PC-3 (cell line): ENCODE results near the gene CHMP6. TPM values are rescaled to one million over a fixed set of nuclear protein-coding genes. Genes with fewer than 3 reads are reported as not detected.

Source experiments
- ATAC-seq: fragments of 200-7000 bp; cut with Tn5 transposase; 2 replicates; pipeline ENCODE4 v1.9.1; 2020; ENCODE audit warnings: mild to moderate bottlenecking, moderate library complexity
- BruUV-seq: library from RNA; stranded (reverse); fragments of 400-500 nt; replicated peaks from 2 replicates; lab custom pipeline; 2021; lab: Mats Ljungman, UMichigan
- CTCF ChIA-PET: fragments of 300-600 bp; sonication (Branson Sonifier 250); formaldehyde crosslinking; loops from one replicate; lab custom pipeline; 2022; ENCODE audit warnings: antibody characterized with exemption; lab: Charles Lee
- POLR2A ChIA-PET: fragments of 300-600 bp; sonication (Branson Sonifier 250); formaldehyde crosslinking; loops from one replicate; lab custom pipeline; 2022; ENCODE audit warnings: antibody characterized with exemption; ENCODE audit not compliant: unreplicated experiment; lab: Charles Lee
- DNase-seq: peaks from one replicate; pipeline ENCODE4 v3.0.0-alpha.2; 2015
- H2AFZ ChIP-seq: fragments of 300-600 bp; sonication (generic); 2 replicates; pipeline ENCODE4 v1.6.0; 2016; ENCODE audit warnings: antibody characterized with exemption, low read length
- H3F3A ChIP-seq: fragments of 300-600 bp; sonication (generic); one replicate; pipeline ENCODE4 v1.6.0; 2017; ENCODE audit warnings: antibody characterized with exemption, low read length, control low read depth, mild to moderate bottlenecking; ENCODE audit not compliant: unreplicated experiment
- H3K27ac ChIP-seq: fragments of 300-600 bp; sonication (generic); 2 replicates; pipeline ENCODE4 v1.5.1; 2016; ENCODE audit warnings: mild to moderate bottlenecking, low read length
- H3K27me3 ChIP-seq: fragments of 300-600 bp; sonication (generic); 2 replicates; pipeline ENCODE4 v1.6.1; 2016; ENCODE audit warnings: low read length, mixed read lengths
- H3K36me3 ChIP-seq: fragments of 300-600 bp; sonication (generic); 2 replicates; pipeline ENCODE4 v1.6.1; 2016; ENCODE audit warnings: low read depth, mixed run types, low read length, mixed read lengths
- H3K4me1 ChIP-seq: fragments of 300-600 bp; sonication (generic); 2 replicates; pipeline ENCODE4 v1.5.1; 2016; ENCODE audit warnings: low read length; ENCODE audit not compliant: insufficient read depth
- H3K4me2 ChIP-seq: fragments of 300-600 bp; sonication (generic); 2 replicates; pipeline ENCODE4 v1.6.0; 2016; ENCODE audit warnings: low read length
- H3K4me3 ChIP-seq: fragments of 300-600 bp; sonication (generic); 2 replicates; pipeline ENCODE4 v1.5.1; 2016; ENCODE audit warnings: mild to moderate bottlenecking, low read length, mixed read lengths
- H3K79me2 ChIP-seq: fragments of 300-600 bp; sonication (generic); 2 replicates; pipeline ENCODE4 v1.6.1; 2017; ENCODE audit warnings: low read length, mixed read lengths
- H3K9ac ChIP-seq: fragments of 300-600 bp; sonication (generic); 2 replicates; pipeline ENCODE4 v1.6.0; 2016; ENCODE audit warnings: mild to moderate bottlenecking, low read length
- H3K9me2 ChIP-seq: fragments of 300-600 bp; sonication (generic); replicated peaks from 2 replicates; pipeline ENCODE4 v1.6.1; 2016; ENCODE audit warnings: mixed run types, low read length, mixed read lengths
- H3K9me3 ChIP-seq: fragments of 300-600 bp; sonication (generic); 2 replicates; pipeline ENCODE4 v1.6.1; 2016; ENCODE audit warnings: low read length, mixed read lengths
- H4K20me1 ChIP-seq: fragments of 300-600 bp; sonication (generic); 2 replicates; pipeline ENCODE4 v1.6.1; 2016; ENCODE audit warnings: low read length, mixed read lengths
- EZH2 ChIP-seq: fragments of 300-600 bp; sonication (generic); IDR thresholded peaks from one replicate; pipeline ENCODE4 v1.6.1; 2017; ENCODE audit warnings: antibody characterized with exemption, mild to moderate bottlenecking, low read length; ENCODE audit not compliant: unreplicated experiment
- EZH2phosphoT487 ChIP-seq: fragments of 300-600 bp; sonication (generic); IDR thresholded peaks from 2 replicates; pipeline ENCODE4 v1.6.1; 2018; ENCODE audit warnings: mild to moderate bottlenecking, antibody characterized with exemption, low read length, borderline replicate concordance
- intact Hi-C: fragments of 100-400 bp; cut with micrococcal nuclease; formaldehyde crosslinking; loops from 2 replicates; pipeline ENCODE4 v1.9.0; 2023
- total RNA-seq: library from RNA; depleted of rRNA; stranded (reverse); fragments of >200 nt; gene quantifications from 2 replicates; pipeline ENCODE4 v1.2.3, GENCODE V29; 2014
- TF ChIP-seq, protein P1 (sequence below): fragments of 300-600 bp; sonication (generic); conservative IDR thresholded peaks from 2 replicates; pipeline ENCODE4 v1.5.1; 2017; ENCODE audit warnings: antibody characterized with exemption, low read depth, mild to moderate bottlenecking, low read length

The CHMP6 gene
- total RNA-seq, 1 experiment from 2014 or later = 26.1 TPM

DNA sequence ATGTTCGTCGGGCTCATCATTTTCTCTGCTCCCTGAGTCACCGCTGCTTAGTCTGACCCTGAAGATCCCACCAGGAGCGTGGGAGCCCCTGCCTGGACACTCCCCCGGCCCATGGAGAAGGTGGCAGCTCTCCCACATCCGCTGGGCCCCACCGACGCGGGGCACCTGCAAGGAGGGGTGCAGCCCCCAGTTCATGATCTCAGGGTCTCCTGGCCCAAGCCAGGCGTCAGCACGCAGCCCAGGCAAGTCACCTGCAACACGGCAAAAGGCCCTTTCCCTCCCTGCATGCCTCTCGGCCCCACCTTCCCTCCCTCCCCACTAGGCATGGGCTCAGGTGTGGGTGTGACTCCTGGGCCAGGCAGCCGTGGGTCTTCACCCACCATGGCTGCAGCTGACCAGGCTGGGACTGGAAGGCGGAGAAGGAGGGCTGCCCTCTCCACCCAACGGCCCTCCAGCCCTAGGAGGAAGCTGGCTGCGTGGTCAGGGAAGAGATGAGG is 9.7 kb upstream of the CHMP6 start:
- no peak for DNase-seq
- Histone ChIP-seq H3K27ac (no peak overlapping the region), H3K4me3 (no peak overlapping the region), H3K36me3 (no peaks in the 10 kb centered on the region), H2AFZ (no peak overlapping the region), H4K20me1 (no peaks in the 10 kb centered on the region), H3K27me3 (no peaks in the 10 kb centered on the region), H3K9ac (no peak overlapping the region), H3K9me3 (no peaks in the 10 kb centered on the region), H3K4me2 (no peak overlapping the region), H3K4me1 (no peaks in the 10 kb centered on the region), H3K79me2 (no peaks in the 10 kb centered on the region), H3K9me2 (no peaks in the 10 kb centered on the region), H3F3A (no peaks in the 10 kb centered on the region)
- no TSS peak for BruUV-seq
- intact Hi-C loops = no loop called here
- ChIA-PET CTCF (no interaction called here), POLR2A (no interaction called here)
- no peak for TF ChIP-seq EZH2
- TF ChIP-seq EZH2phosphoT487 = no peak
- no peak for ATAC-seq

DNA sequence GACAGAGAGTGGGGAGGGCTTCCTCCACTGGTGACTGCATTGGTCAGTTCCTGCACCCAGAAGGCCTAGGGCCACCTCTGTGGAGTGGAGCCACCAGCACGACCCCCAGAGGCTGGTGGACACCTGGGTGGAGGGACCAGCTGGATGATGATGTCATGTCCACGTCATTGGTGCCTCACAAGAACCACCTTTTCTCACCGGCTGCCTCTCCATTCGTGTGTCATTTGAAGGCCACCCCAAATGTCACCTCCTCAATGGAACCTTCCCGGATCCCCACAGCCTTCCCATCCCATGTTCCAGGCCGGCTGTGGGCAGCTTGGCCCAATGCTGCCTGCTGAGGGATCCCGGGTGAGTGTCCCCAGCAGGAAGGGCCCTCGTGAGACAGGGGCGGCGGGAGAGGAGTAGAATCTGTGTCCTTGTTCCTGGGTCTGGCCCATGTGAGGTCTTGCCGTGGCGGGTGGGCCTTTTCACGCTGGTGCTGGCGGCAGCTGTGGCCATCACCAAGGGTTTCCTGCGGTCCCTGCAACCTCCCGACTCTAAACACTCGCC is 9.1 kb upstream of the CHMP6 start:
- DNase-seq (no peak), ATAC-seq (no peak)
- TF ChIP-seq EZH2phosphoT487 (no peak), EZH2 (no peak)
- TF ChIP-seq, protein P1, sequence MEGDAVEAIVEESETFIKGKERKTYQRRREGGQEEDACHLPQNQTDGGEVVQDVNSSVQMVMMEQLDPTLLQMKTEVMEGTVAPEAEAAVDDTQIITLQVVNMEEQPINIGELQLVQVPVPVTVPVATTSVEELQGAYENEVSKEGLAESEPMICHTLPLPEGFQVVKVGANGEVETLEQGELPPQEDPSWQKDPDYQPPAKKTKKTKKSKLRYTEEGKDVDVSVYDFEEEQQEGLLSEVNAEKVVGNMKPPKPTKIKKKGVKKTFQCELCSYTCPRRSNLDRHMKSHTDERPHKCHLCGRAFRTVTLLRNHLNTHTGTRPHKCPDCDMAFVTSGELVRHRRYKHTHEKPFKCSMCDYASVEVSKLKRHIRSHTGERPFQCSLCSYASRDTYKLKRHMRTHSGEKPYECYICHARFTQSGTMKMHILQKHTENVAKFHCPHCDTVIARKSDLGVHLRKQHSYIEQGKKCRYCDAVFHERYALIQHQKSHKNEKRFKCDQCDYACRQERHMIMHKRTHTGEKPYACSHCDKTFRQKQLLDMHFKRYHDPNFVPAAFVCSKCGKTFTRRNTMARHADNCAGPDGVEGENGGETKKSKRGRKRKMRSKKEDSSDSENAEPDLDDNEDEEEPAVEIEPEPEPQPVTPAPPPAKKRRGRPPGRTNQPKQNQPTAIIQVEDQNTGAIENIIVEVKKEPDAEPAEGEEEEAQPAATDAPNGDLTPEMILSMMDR = no peak
- no peak overlapping the region for H3K27ac ChIP-seq
- H3K9ac ChIP-seq = no peak overlapping the region
- BruUV-seq = no TSS peak
- H3K36me3 ChIP-seq = no peaks in the 10 kb centered on the region
- H3K4me2 ChIP-seq = no peak overlapping the region
- H3K79me2 ChIP-seq = no peaks in the 10 kb centered on the region
- H4K20me1 ChIP-seq = no peaks in the 10 kb centered on the region
- H3K27me3 ChIP-seq = no peaks in the 10 kb centered on the region
- H2AFZ ChIP-seq = no peak overlapping the region
- CTCF ChIA-PET = no interaction called here
- no peaks in the 10 kb centered on the region for H3K9me2 ChIP-seq
- H3K4me3 ChIP-seq = no peak overlapping the region
- POLR2A ChIA-PET = no interaction called here
- H3F3A ChIP-seq = no peaks in the 10 kb centered on the region
- intact Hi-C loops = no loop called here
- H3K4me1 ChIP-seq = no peaks in the 10 kb centered on the region
- H3K9me3 ChIP-seq = no peaks in the 10 kb centered on the region

DNA sequence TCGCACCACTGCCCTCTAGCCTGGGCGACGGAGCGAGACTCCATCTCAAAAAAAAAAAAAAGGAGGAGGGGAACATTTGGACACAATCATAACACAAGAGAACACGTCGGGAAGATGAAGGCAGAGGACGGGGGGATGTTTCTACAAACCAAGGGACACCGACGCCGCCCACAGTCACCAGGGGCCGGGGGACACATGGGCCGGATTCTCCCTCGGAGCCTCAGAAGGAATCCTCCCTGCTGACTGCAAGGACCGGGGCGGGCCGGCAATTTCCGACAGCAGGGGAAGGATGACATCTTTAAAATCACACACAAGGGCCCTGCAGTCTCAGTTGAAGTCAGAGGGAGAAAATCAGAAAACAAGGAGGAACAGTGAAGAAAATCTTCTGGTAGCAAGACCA is 8.1 kb upstream of the CHMP6 start:
- TF ChIP-seq, protein P1 = no peak
- TF ChIP-seq EZH2phosphoT487 (no peak), EZH2 (no peak)

More for the DNA sequence above, 8.1 kb upstream of the CHMP6 start:
- Histone ChIP-seq H3K9me3 (no peaks in the 10 kb centered on the region), H3F3A (no peaks in the 10 kb centered on the region), H3K27ac (no peak overlapping the region), H2AFZ (no peak overlapping the region), H3K4me3 (no peak overlapping the region), H3K9ac (no peak overlapping the region), H4K20me1 (no peaks in the 10 kb centered on the region), H3K4me2 (no peak overlapping the region), H3K79me2 (no peaks in the 10 kb centered on the region), H3K9me2 (no peaks in the 10 kb centered on the region), H3K36me3 (no peaks in the 10 kb centered on the region), H3K4me1 (no peaks in the 10 kb centered on the region), H3K27me3 (no peaks in the 10 kb centered on the region)
- POLR2A ChIA-PET = no interaction called here
- DNase-seq = no peak
- CTCF ChIA-PET = interaction anchor here (0.6 kb wide), 1 partner anchor 412 kb away, joined by 4 read pairs; no protein-coding TSS in a partner anchor
- ATAC-seq = no peak
- intact Hi-C loops = no loop called here
- no TSS peak for BruUV-seq
